Body of pancreas (tissue), 4 donors: Measurements from ENCODE around the gene COX19. TPM values are rescaled to one million over a fixed set of nuclear protein-coding genes. Genes with fewer than 3 reads are reported as not detected.
"Not testable (repeated sequence)": the region's sequence is repeated elsewhere in the genome, so short reads cannot be mapped to it uniquely, and the experiment has no call there.

Source experiments
- ATAC-seq: fragments of 150-250 bp; one replicate; pipeline ENCODE4 v1.9.1; 2016
- DNase-seq, 4 donors: peaks; one replicate each; pipeline ENCODE4 v3.0.0-alpha.2; 2019
- H3K27ac ChIP-seq, 4 donors: fragments of 200-600 bp; sonication (generic); 1 replicate in 3 of 4; 2 replicates in 1 of 4; pipeline versions ENCODE4 v1.5.1 to v1.6.1; 2016 to 2019; ENCODE audit warnings: mild to moderate bottlenecking in 1 of 4, mixed read lengths in 1 of 4, moderate library complexity in 1 of 4
- H3K27me3 ChIP-seq, 2 donors: fragments of 200-600 bp; sonication (generic); one replicate each; pipeline ENCODE4 v1.6.0; 2016; ENCODE audit warnings: mild to moderate bottlenecking in 1 of 2
- H3K36me3 ChIP-seq, 2 donors: fragments of 200-600 bp; sonication (generic); replicated peaks in 1 of 2; 2 replicates each; pipeline ENCODE4 v1.5.1; 2016; ENCODE audit warnings: low read depth in 2 of 2; ENCODE audit not compliant: insufficient read depth in 1 of 2
- H3K4me1 ChIP-seq: fragments of 200-600 bp; sonication (generic); one replicate; pipeline ENCODE4 v1.6.0; 2016
- H3K4me3 ChIP-seq, 2 donors: fragments of 200-600 bp; sonication (generic); 1 replicate in 1 of 2; 2 replicates in 1 of 2; pipeline ENCODE4 v1.5.1; 2016 to 2019
- H3K9me3 ChIP-seq, 3 donors: fragments of 200-600 bp; sonication (generic); 1 replicate in 2 of 3; 2 replicates in 1 of 3; pipeline ENCODE4 v1.5.1; 2016
- CTCF ChIP-seq, 7 experiments: fragments of 450-650 bp in 4 of 7; fragments of 200-600 bp in 3 of 7; sonication (generic) in 3 of 7; IDR thresholded peaks; one replicate each; pipeline ENCODE4 v1.5.1; 2016 to 2019; ENCODE audit warnings: antibody characterized with exemption in 7 of 7
- POLR2A ChIP-seq, 3 donors: fragments of 450-650 bp; IDR thresholded peaks; one replicate each; pipeline ENCODE4 v1.6.1; 2016; ENCODE audit warnings: antibody characterized with exemption in 3 of 3, mild to moderate bottlenecking in 2 of 3
- WGBS, 2 donors: methylation state at CpG; one replicate each; pipeline ENCODE4 v1.1.5; 2017; 5-methylcytosine and 5-hydroxymethylcytosine counted together
- intact Hi-C: fragments of 100-400 bp; cut with DNase I; formaldehyde crosslinking; loops from one replicate; pipeline ENCODE4 v1.15.1; 2023
- total RNA-seq, 2 donors: library from RNA; depleted of rRNA; stranded (reverse); fragments of >200 nt; gene quantifications; one replicate each; pipeline ENCODE4 v1.1.0, GENCODE V29; 2016

COX19 gene
- total RNA-seq, 2 donors from 2014 or later: 9.6 to 25.1 TPM

- no peak for ATAC-seq
- TF ChIP-seq POLR2A (IDR thresholded peaks at IDR 0.05) (no peak), CTCF (IDR thresholded peaks at IDR 0.05) (peak in 1 of 7 experiments; percentile 22)
- Histone ChIP-seq H3K9me3 (no peaks in the 10 kb centered on the region), H3K27ac (no peak overlapping the region), H3K4me1 (no peaks in the 10 kb centered on the region), H3K4me3 (no peak overlapping the region), H3K36me3 (no peaks in the 10 kb centered on the region), H3K27me3 (no peaks in the 10 kb centered on the region)
- intact Hi-C loops: no loop called here
- WGBS, 2 donors: 91 to 95% methylated on average over 29 to 37 of the region's 37 CpGs
- DNase-seq: no peak
Measured at GRCh38 chr7:1008733-1009363, 33.5 kb upstream of the COX19 start.

GRCh38 chr7:1007901-1008300 is 32.6 kb upstream of the COX19 start:
- Histone ChIP-seq H3K9me3 (no peaks in the 10 kb centered on the region), H3K27ac (no peak overlapping the region), H3K4me1 (no peaks in the 10 kb centered on the region), H3K36me3 (no peaks in the 10 kb centered on the region), H3K4me3 (no peak overlapping the region), H3K27me3 (no peaks in the 10 kb centered on the region)
- DNase-seq: no peak
- no peak for TF ChIP-seq POLR2A (IDR thresholded peaks at IDR 0.05)
- TF ChIP-seq CTCF (IDR thresholded peaks at IDR 0.05): no peak
- intact Hi-C loops: no loop called here
- ATAC-seq: no peak
- WGBS, 2 donors: 78 to 84% methylated on average over 11 to 14 of the region's 15 CpGs

- Histone ChIP-seq H3K36me3 (no peaks in the 10 kb centered on the region), H3K9me3 (no peaks in the 10 kb centered on the region), H3K4me1 (no peaks in the 10 kb centered on the region), H3K27me3 (no peaks in the 10 kb centered on the region), H3K4me3 (no peak overlapping the region), H3K27ac (no peak overlapping the region)
- ATAC-seq (no peak), DNase-seq (no peak)
- intact Hi-C loops: no loop called here
- TF ChIP-seq CTCF (IDR thresholded peaks at IDR 0.05): no peak
- TF ChIP-seq POLR2A (IDR thresholded peaks at IDR 0.05): no peak
- WGBS, 2 donors: 88 to 96% methylated on average over 12 to 19 of the region's 21 CpGs
Measured at GRCh38 chr7:1005303-1005702, 30.0 kb upstream of the COX19 start.

GRCh38 chr7:1004018-1004852 is 28.9 kb upstream of the COX19 start:
- TF ChIP-seq POLR2A (IDR thresholded peaks at IDR 0.05) (no peak), CTCF (IDR thresholded peaks at IDR 0.05) (no peak)
- Histone ChIP-seq H3K36me3 (peaks cover 0 to 2% of the 10 kb centered on the region in 2 donors), H3K4me1 (no peaks in the 10 kb centered on the region), H3K27ac (no peak overlapping the region), H3K4me3 (no peak overlapping the region), H3K27me3 (no peaks in the 10 kb centered on the region), H3K9me3 (no peaks in the 10 kb centered on the region)
- ATAC-seq (no peak), DNase-seq (no peak)
- 78 to 94% methylated on average over 15 to 32 of the region's 32 CpGs for WGBS, 2 donors
- intact Hi-C loops: no loop called here

DNA sequence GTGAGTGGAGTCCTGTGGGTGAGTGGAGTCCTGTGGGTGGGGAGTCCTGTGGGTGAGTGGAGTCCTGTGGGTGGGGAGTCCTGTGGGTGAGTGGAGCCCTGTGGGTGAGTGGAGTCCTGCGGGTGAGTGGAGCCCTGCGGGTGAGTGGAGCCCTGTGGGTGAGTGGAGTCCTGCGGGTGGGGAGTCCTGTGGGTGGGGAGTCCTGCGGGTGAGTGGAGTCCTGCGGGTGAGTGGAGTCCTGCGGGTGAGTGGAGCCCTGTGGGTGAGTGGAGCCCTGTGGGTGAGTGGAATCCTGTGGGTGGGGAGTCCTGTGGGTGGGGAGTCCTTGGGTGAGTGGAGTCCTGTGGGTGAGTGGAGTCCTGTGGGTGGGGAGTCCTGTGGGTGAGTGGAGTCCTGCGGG is 27.1 kb upstream of the COX19 start:
- whole genome bisulfite sequencing, 2 donors: 58 to 80% methylated on average over 4 to 5 of the region's 7 CpGs
- H3K9me3 ChIP-seq, H3K4me1 ChIP-seq, intact Hi-C loops, H3K27me3 ChIP-seq, DNase-seq, H3K4me3 ChIP-seq, H3K27ac ChIP-seq, ATAC-seq, H3K36me3 ChIP-seq: not testable (repeated sequence)

- DNase-seq, H3K9me3 ChIP-seq, ATAC-seq, H3K36me3 ChIP-seq, H3K4me1 ChIP-seq, intact Hi-C loops, H3K27me3 ChIP-seq, H3K27ac ChIP-seq, H3K4me3 ChIP-seq: not testable (repeated sequence)
- WGBS, 2 donors: 88 to 100% methylated on average over 4 of the region's 4 CpGs
Measured at GRCh38 chr7:1002026-1002425, 26.7 kb upstream of the COX19 start.

GRCh38 chr7:1001069-1001770 is 25.9 kb upstream of the COX19 start:
- ATAC-seq, DNase-seq, H3K9me3 ChIP-seq, H3K27me3 ChIP-seq, intact Hi-C loops, H3K27ac ChIP-seq, H3K4me3 ChIP-seq, H3K36me3 ChIP-seq, H3K4me1 ChIP-seq: not testable (repeated sequence)
- 71 to 92% methylated on average over 4 to 9 of the region's 14 CpGs for WGBS, 2 donors
